SK-N-SH (cell line): ENCODE measurements around the gene SERP2.

Source experiments
- ELF1 ChIP-seq: IDR thresholded peaks from 2 replicates; pipeline ENCODE4 v1.4.0; 2012
- EZH2phosphoT487 ChIP-seq: fragments of 200-600 bp; sonication (generic); IDR thresholded peaks from 2 replicates; pipeline ENCODE4 v1.6.1; 2017; ENCODE audit warnings: low read depth, mixed run types, mild to moderate bottlenecking, antibody characterized with exemption, moderate library complexity, borderline replicate concordance
- FOXJ3 ChIP-seq: sonication (generic); formaldehyde crosslinking; IDR thresholded peaks from 2 replicates; pipeline ENCODE4 v1.5.1; 2020; ENCODE audit warnings: mild to moderate bottlenecking, missing genetic modification reagents
- GABPA ChIP-seq: IDR thresholded peaks from 2 replicates; pipeline ENCODE4 v1.4.0; 2012; ENCODE audit warnings: low read depth, mild to moderate bottlenecking
- GATA2 ChIP-seq: sonication (generic); formaldehyde crosslinking; IDR thresholded peaks from 2 replicates; pipeline ENCODE4 v1.5.0; 2020; ENCODE audit warnings: mild to moderate bottlenecking, missing genetic modification reagents
- JUND ChIP-seq: IDR thresholded peaks from 2 replicates; pipeline ENCODE4 v1.4.0; 2012
- POLR2AphosphoS5 ChIP-seq: IDR thresholded peaks from 2 replicates; pipeline ENCODE4 v1.6.1; 2012; ENCODE audit warnings: low read depth, low read length
- RAD21 ChIP-seq: IDR thresholded peaks from 2 replicates; pipeline ENCODE4 v1.6.1; 2012; ENCODE audit warnings: mild to moderate bottlenecking, low read length
- SIN3A ChIP-seq: IDR thresholded peaks from 2 replicates; pipeline ENCODE4 v1.6.1; 2012; ENCODE audit warnings: low read depth, mild to moderate bottlenecking, low read length, moderate library complexity, borderline replicate concordance
- TAF1 ChIP-seq: IDR thresholded peaks from 2 replicates; pipeline ENCODE4 v1.6.1; 2012; ENCODE audit warnings: low read depth, mild to moderate bottlenecking, low read length, moderate library complexity, borderline replicate concordance
- TF ChIP-seq, protein P1 (sequence below): fragments of 200-600 bp; sonication (generic); IDR thresholded peaks from 2 replicates; pipeline ENCODE4 v1.6.1; 2017; ENCODE audit warnings: antibody characterized with exemption, mild to moderate bottlenecking, moderate library complexity
- TF ChIP-seq, protein P2 (sequence below): IDR thresholded peaks from 2 replicates; pipeline ENCODE4; 2012
- TF ChIP-seq, protein P3 (sequence below): IDR thresholded peaks from 2 replicates; pipeline ENCODE4 v1.6.1; 2012; ENCODE audit warnings: mild to moderate bottlenecking, low read depth, low read length, moderate library complexity

DNA sequence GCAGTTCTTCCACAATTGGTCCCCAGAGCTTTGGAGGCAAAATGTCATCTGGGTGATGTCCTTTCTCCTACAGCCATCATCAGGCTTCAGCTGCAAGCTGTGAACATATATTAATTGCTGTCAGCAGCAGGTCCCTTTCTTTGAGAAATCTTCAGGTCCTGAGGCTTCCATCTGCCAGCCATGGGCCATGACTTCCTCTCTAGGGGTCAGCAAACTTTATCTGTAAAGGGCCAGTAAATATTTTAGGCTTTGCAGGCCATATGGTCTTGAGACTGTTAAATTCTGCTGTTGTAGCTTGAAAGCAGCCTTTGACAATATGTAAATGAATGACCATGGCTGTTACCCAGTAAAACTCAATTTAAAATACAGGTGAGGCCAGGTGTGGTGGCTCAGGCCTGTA is 27.1 kb downstream of the SERP2 start:
- TF ChIP-seq, protein P1, sequence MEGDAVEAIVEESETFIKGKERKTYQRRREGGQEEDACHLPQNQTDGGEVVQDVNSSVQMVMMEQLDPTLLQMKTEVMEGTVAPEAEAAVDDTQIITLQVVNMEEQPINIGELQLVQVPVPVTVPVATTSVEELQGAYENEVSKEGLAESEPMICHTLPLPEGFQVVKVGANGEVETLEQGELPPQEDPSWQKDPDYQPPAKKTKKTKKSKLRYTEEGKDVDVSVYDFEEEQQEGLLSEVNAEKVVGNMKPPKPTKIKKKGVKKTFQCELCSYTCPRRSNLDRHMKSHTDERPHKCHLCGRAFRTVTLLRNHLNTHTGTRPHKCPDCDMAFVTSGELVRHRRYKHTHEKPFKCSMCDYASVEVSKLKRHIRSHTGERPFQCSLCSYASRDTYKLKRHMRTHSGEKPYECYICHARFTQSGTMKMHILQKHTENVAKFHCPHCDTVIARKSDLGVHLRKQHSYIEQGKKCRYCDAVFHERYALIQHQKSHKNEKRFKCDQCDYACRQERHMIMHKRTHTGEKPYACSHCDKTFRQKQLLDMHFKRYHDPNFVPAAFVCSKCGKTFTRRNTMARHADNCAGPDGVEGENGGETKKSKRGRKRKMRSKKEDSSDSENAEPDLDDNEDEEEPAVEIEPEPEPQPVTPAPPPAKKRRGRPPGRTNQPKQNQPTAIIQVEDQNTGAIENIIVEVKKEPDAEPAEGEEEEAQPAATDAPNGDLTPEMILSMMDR = no peak
- TF ChIP-seq JUND (no peak), TAF1 (no peak), RAD21 (no peak), GABPA (no peak), ELF1 (no peak), SIN3A (no peak), FOXJ3 (CRISPR knock-in tag) (no peak), EZH2phosphoT487 (no peak), GATA2 (CRISPR knock-in tag) (no peak), POLR2AphosphoS5 (no peak)
- TF ChIP-seq, protein P2, sequence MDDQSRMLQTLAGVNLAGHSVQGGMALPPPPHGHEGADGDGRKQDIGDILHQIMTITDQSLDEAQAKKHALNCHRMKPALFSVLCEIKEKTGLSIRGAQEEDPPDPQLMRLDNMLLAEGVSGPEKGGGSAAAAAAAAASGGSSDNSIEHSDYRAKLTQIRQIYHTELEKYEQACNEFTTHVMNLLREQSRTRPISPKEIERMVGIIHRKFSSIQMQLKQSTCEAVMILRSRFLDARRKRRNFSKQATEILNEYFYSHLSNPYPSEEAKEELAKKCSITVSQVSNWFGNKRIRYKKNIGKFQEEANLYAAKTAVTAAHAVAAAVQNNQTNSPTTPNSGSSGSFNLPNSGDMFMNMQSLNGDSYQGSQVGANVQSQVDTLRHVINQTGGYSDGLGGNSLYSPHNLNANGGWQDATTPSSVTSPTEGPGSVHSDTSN = no peak
- TF ChIP-seq, protein P3, sequence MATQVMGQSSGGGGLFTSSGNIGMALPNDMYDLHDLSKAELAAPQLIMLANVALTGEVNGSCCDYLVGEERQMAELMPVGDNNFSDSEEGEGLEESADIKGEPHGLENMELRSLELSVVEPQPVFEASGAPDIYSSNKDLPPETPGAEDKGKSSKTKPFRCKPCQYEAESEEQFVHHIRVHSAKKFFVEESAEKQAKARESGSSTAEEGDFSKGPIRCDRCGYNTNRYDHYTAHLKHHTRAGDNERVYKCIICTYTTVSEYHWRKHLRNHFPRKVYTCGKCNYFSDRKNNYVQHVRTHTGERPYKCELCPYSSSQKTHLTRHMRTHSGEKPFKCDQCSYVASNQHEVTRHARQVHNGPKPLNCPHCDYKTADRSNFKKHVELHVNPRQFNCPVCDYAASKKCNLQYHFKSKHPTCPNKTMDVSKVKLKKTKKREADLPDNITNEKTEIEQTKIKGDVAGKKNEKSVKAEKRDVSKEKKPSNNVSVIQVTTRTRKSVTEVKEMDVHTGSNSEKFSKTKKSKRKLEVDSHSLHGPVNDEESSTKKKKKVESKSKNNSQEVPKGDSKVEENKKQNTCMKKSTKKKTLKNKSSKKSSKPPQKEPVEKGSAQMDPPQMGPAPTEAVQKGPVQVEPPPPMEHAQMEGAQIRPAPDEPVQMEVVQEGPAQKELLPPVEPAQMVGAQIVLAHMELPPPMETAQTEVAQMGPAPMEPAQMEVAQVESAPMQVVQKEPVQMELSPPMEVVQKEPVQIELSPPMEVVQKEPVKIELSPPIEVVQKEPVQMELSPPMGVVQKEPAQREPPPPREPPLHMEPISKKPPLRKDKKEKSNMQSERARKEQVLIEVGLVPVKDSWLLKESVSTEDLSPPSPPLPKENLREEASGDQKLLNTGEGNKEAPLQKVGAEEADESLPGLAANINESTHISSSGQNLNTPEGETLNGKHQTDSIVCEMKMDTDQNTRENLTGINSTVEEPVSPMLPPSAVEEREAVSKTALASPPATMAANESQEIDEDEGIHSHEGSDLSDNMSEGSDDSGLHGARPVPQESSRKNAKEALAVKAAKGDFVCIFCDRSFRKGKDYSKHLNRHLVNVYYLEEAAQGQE = no peak
